ENCODE data around the gene GNG8. TPM values are rescaled to one million over a fixed set of nuclear protein-coding genes. Genes with fewer than 3 reads are reported as not detected.

The GNG8 gene
- total RNA-seq, 4 donors from 2014 or later, result not detected

- peaks cover 31 to 37% of the 10 kb centered on the region in 2 donors for H3K4me1 ChIP-seq
- no peak overlapping the region for H3K4me3 ChIP-seq
- TF ChIP-seq CTCF (IDR thresholded peaks at IDR 0.05 in 4 of 5, conservative IDR thresholded peaks at IDR 0.05 in 1 of 5) (no peak), POLR2A (IDR thresholded peaks at IDR 0.05) (no peak)
- ATAC-seq, result no peak
- no peaks in the 10 kb centered on the region for H3K27me3 ChIP-seq
- in situ Hi-C loops (cut with MboI; ENCODE audit: low sequenced_read_pairs in 4 of 4) (no loop called here), intact Hi-C loops (cut with DNase I; ENCODE audit: low total_unique reads) (no loop called here)
- H3K9me3 ChIP-seq, result no peaks in the 10 kb centered on the region
- peaks cover 0 to 49% of the 10 kb centered on the region in 2 donors for H3K36me3 ChIP-seq
- no peak overlapping the region for H3K27ac ChIP-seq
- DNase-seq, result no peak
These were observed 29.1 kb downstream of the GNG8 start for GRCh38 chr19:46606681-46607447.

GRCh38 chr19:46606019-46606418 is 30.0 kb downstream of the GNG8 start:
- DNase-seq (no peak), ATAC-seq (no peak)
- TF ChIP-seq POLR2A (IDR thresholded peaks at IDR 0.05) (no peak), CTCF (IDR thresholded peaks at IDR 0.05 in 4 of 5, conservative IDR thresholded peaks at IDR 0.05 in 1 of 5) (no peak)
- no peaks in the 10 kb centered on the region for H3K27me3 ChIP-seq
- no peaks in the 10 kb centered on the region for H3K9me3 ChIP-seq
- H3K36me3 ChIP-seq, result peaks cover 0 to 49% of the 10 kb centered on the region in 2 donors
- in situ Hi-C loops (cut with MboI; ENCODE audit: low sequenced_read_pairs in 4 of 4) (no loop called here), intact Hi-C loops (cut with DNase I; ENCODE audit: low total_unique reads) (no loop called here)
- H3K4me3 ChIP-seq, result no peak overlapping the region
- H3K4me1 ChIP-seq, result peaks cover 31 to 38% of the 10 kb centered on the region in 2 donors
- H3K27ac ChIP-seq, result peak overlapping the region in 1 of 4 donors; percentile 4

GRCh38 chr19:46605356-46605821 is 30.6 kb downstream of the GNG8 start:
- Histone ChIP-seq H3K36me3 (peaks cover 0 to 49% of the 10 kb centered on the region in 2 donors), H3K27me3 (no peaks in the 10 kb centered on the region), H3K27ac (peak overlapping the region in 2 of 4 donors; percentile 4 to 8), H3K4me1 (peaks cover 31 to 38% of the 10 kb centered on the region in 2 donors), H3K4me3 (no peak overlapping the region), H3K9me3 (no peaks in the 10 kb centered on the region)
- intact Hi-C loops (cut with DNase I; ENCODE audit: low total_unique reads) (no loop called here), in situ Hi-C loops (cut with MboI; ENCODE audit: low sequenced_read_pairs in 4 of 4) (no loop called here)
- DNase-seq (no peak), ATAC-seq (no peak)
- TF ChIP-seq POLR2A (IDR thresholded peaks at IDR 0.05), result no peak
- TF ChIP-seq CTCF (IDR thresholded peaks at IDR 0.05 in 4 of 5, conservative IDR thresholded peaks at IDR 0.05 in 1 of 5), result no peak

- H3K4me1 ChIP-seq, result peaks cover 35 to 41% of the 10 kb centered on the region in 2 donors
- ATAC-seq (no peak), DNase-seq (no peak)
- TF ChIP-seq CTCF (IDR thresholded peaks at IDR 0.05 in 4 of 5, conservative IDR thresholded peaks at IDR 0.05 in 1 of 5) (no peak), POLR2A (IDR thresholded peaks at IDR 0.05) (no peak)
- H3K4me3 ChIP-seq, result no peak overlapping the region
- in situ Hi-C loops (cut with MboI; ENCODE audit: low sequenced_read_pairs in 4 of 4) (no loop called here), intact Hi-C loops (cut with DNase I; ENCODE audit: low total_unique reads) (loop anchor here (5.0 kb wide), 1 partner anchor 912 kb away; the partner anchor contains the start of gene NAPA)
- H3K36me3 ChIP-seq, result peaks cover 0 to 44% of the 10 kb centered on the region in 2 donors
- H3K9me3 ChIP-seq, result no peaks in the 10 kb centered on the region
- H3K27ac ChIP-seq, result peak overlapping the region in 2 of 4 donors; percentile 4 to 8
- no peaks in the 10 kb centered on the region for H3K27me3 ChIP-seq
These were observed 31.1 kb downstream of the GNG8 start for GRCh38 chr19:46604781-46605355.

All from gastrocnemius medialis (tissue), 4 donors.